GM19467 (cell line): ENCODE measurements around the gene THSD7A.
"Not testable (repeated sequence)": the region's sequence is repeated elsewhere in the genome, so short reads cannot be mapped to it uniquely, and the experiment has no call there.

Source experiments
- ATAC-seq: cut with Tn5 transposase; IDR thresholded peaks from one replicate; pipeline ENCODE4 v1.9.1; 2021; ENCODE audit warnings: mild to moderate bottlenecking, moderate library complexity; ENCODE audit not compliant: unreplicated experiment

The THSD7A gene

GRCh38 chr7:11524476-11525397 lies 307.3 kb downstream of the THSD7A start:
- no peak for ATAC-seq

- not testable (repeated sequence) for ATAC-seq
These were observed 310.0 kb downstream of the THSD7A start for GRCh38 chr7:11521964-11522499.

GRCh38 chr7:11517853-11518252 lies 314.1 kb downstream of the THSD7A start:
- no peak for ATAC-seq

GRCh38 chr7:11516328-11516727 lies 315.7 kb downstream of the THSD7A start:
- ATAC-seq: no peak

GRCh38 chr7:11513460-11513859 lies 318.5 kb downstream of the THSD7A start:
- no peak for ATAC-seq

GRCh38 chr7:11507929-11508328 lies 324.1 kb downstream of the THSD7A start:
- no peak for ATAC-seq

GRCh38 chr7:11506417-11506816 lies 325.6 kb downstream of the THSD7A start:
- ATAC-seq: no peak

GRCh38 chr7:11505471-11505985 lies 326.5 kb downstream of the THSD7A start:
- ATAC-seq: no peak

- no peak for ATAC-seq
These were observed 339.7 kb downstream of the THSD7A start for GRCh38 chr7:11492307-11492706.

GRCh38 chr7:11491811-11492210 lies 340.2 kb downstream of the THSD7A start:
- no peak for ATAC-seq

GRCh38 chr7:11489280-11489679 lies 342.7 kb downstream of the THSD7A start:
- ATAC-seq: no peak

- no peak for ATAC-seq
These were observed 345.7 kb downstream of the THSD7A start for GRCh38 chr7:11486271-11486670.

GRCh38 chr7:11485636-11486035 lies 346.4 kb downstream of the THSD7A start:
- no peak for ATAC-seq

GRCh38 chr7:11480143-11480542 lies 351.9 kb downstream of the THSD7A start:
- no peak for ATAC-seq

GRCh38 chr7:11478882-11479281 lies 353.1 kb downstream of the THSD7A start:
- ATAC-seq: no peak

- no peak for ATAC-seq
These were observed 353.6 kb downstream of the THSD7A start for GRCh38 chr7:11478426-11478825.

GRCh38 chr7:11474902-11475585 lies 357.0 kb downstream of the THSD7A start:
- no peak for ATAC-seq

GRCh38 chr7:11473807-11474424 lies 358.1 kb downstream of the THSD7A start:
- no peak for ATAC-seq

GRCh38 chr7:11473220-11473619 lies 358.8 kb downstream of the THSD7A start:
- no peak for ATAC-seq

GRCh38 chr7:11472646-11473045 lies 359.4 kb downstream of the THSD7A start:
- ATAC-seq: no peak

GRCh38 chr7:11471255-11471654 lies 360.7 kb downstream of the THSD7A start:
- ATAC-seq: no peak
